K562 (cell line): ENCODE measurements around the gene RBM18. TPM values are rescaled to one million over a fixed set of nuclear protein-coding genes. Genes with fewer than 3 reads are reported as not detected.
A peak's percentile ranks its signal among the peaks of the same experiment; 100 is the strongest.

Experiments
- ASH1L ChIP-seq: fragments of 450-650 bp; IDR thresholded peaks from 2 replicates; pipeline ENCODE4 v1.6.1; 2018; ENCODE audit warnings: borderline replicate concordance, mild to moderate bottlenecking, low read depth; ENCODE audit not compliant: partially characterized antibody
- BRD4 ChIP-seq: fragments of 200-600 bp; sonication (generic); IDR thresholded peaks from 2 replicates; pipeline ENCODE4 v1.6.1; 2017; ENCODE audit warnings: inconsistent platforms
- CBX8 ChIP-seq: fragments of 200-600 bp; sonication (generic); IDR thresholded peaks from 2 replicates; pipeline ENCODE4 v1.6.1; 2012; ENCODE audit warnings: borderline replicate concordance, mixed run types, low read depth, mild to moderate bottlenecking, moderate library complexity, mixed read lengths, low read length, control low read depth, inconsistent platforms; ENCODE audit not compliant: poor library complexity, severe bottlenecking; ENCODE audit errors: extremely low read depth
- CTBP1 ChIP-seq: fragments of 450-650 bp; IDR thresholded peaks from 2 replicates; pipeline ENCODE4 v1.6.1; 2016; ENCODE audit warnings: borderline replicate concordance
- EP400 ChIP-seq: fragments of 450-650 bp; IDR thresholded peaks from 2 replicates; pipeline ENCODE4 v1.6.1; 2017; ENCODE audit warnings: antibody characterized with exemption, mild to moderate bottlenecking, moderate library complexity
- FOXK2 ChIP-seq, 2 experiments: fragments of 450-650 bp; IDR thresholded peaks in 1 of 2; conservative IDR thresholded peaks in 1 of 2; 2 replicates each; pipeline ENCODE4 v1.6.1; 2016; ENCODE audit warnings: low read depth in 2 of 2, mild to moderate bottlenecking in 1 of 2
- FUS ChIP-seq: fragments of 200-400 bp; formaldehyde crosslinking; optimal IDR thresholded peaks from 2 replicates; pipeline ENCODE3; 2017; ENCODE audit warnings: low read depth, low read length
- HMG20B ChIP-seq: fragments of 250-450 bp; sonication (Bioruptor Pico); IDR thresholded peaks from 2 replicates; pipeline ENCODE4 v1.5.0; 2021; ENCODE audit warnings: mild to moderate bottlenecking
- HNRNPK ChIP-seq: fragments of 200-400 bp; formaldehyde crosslinking; IDR thresholded peaks from one replicate; pipeline ENCODE4 v1.6.1; 2018; ENCODE audit warnings: mild to moderate bottlenecking, low read depth, low read length; ENCODE audit not compliant: poor library complexity, severe bottlenecking
- HNRNPLL ChIP-seq: fragments of 200-400 bp; formaldehyde crosslinking; IDR thresholded peaks from 2 replicates; pipeline ENCODE4 v1.6.1; 2017; ENCODE audit warnings: low read length, low read depth, mild to moderate bottlenecking; ENCODE audit not compliant: poor library complexity, severe bottlenecking
- ILF3 ChIP-seq: fragments of 450-650 bp; IDR thresholded peaks from 2 replicates; pipeline ENCODE4 v1.6.1; 2018; ENCODE audit warnings: antibody characterized with exemption, mild to moderate bottlenecking, moderate library complexity, borderline replicate concordance
- MIER1 ChIP-seq: fragments of 450-650 bp; IDR thresholded peaks from 2 replicates; pipeline ENCODE4 v1.6.1; 2016; ENCODE audit warnings: antibody characterized with exemption, mild to moderate bottlenecking, low read depth
- NFIC ChIP-seq: fragments of 450-650 bp; IDR thresholded peaks from 2 replicates; pipeline ENCODE4 v1.6.1; 2017; ENCODE audit warnings: mild to moderate bottlenecking, inconsistent platforms
- PURB ChIP-seq: sonication (generic); formaldehyde crosslinking; IDR thresholded peaks from 2 replicates; pipeline ENCODE4 v1.9.0; 2021; ENCODE audit warnings: low read depth, mild to moderate bottlenecking, missing genetic modification reagents
- RBBP5 ChIP-seq: fragments of 200-600 bp; sonication (generic); IDR thresholded peaks from 2 replicates; pipeline ENCODE4 v1.6.1; 2012; ENCODE audit warnings: borderline replicate concordance, mild to moderate bottlenecking, low read length, control low read depth, inconsistent platforms; ENCODE audit not compliant: insufficient read depth, poor library complexity, severe bottlenecking
- RBM22 ChIP-seq: fragments of 200-400 bp; formaldehyde crosslinking; IDR thresholded peaks from 2 replicates; pipeline ENCODE4 v1.6.1; 2018; ENCODE audit warnings: low read length, low read depth; ENCODE audit not compliant: poor library complexity, severe bottlenecking
- RBM34 ChIP-seq: fragments of 200-400 bp; formaldehyde crosslinking; IDR thresholded peaks from 2 replicates; pipeline ENCODE4 v1.6.1; 2018; ENCODE audit warnings: low read length, borderline replicate concordance; ENCODE audit not compliant: insufficient read depth
- SETDB1 ChIP-seq: IDR thresholded peaks from one replicate; pipeline ENCODE4 v1.6.1; 2012; ENCODE audit warnings: low read length, control low read depth, inconsistent platforms
- SMAD1 ChIP-seq: fragments of 150-350 bp; IDR thresholded peaks from 2 replicates; pipeline ENCODE4 v1.6.1; 2014; ENCODE audit warnings: low read length, low read depth; ENCODE audit not compliant: partially characterized antibody
- SMARCE1 ChIP-seq: fragments of 450-650 bp; IDR thresholded peaks from 2 replicates; pipeline ENCODE4 v1.7.1; 2016; ENCODE audit warnings: mild to moderate bottlenecking
- SUPT5H ChIP-seq: fragments of 450-650 bp; IDR thresholded peaks from 2 replicates; pipeline ENCODE4 v1.6.1; 2016
- TAF1 ChIP-seq: IDR thresholded peaks from 2 replicates; pipeline ENCODE4 v1.6.1; 2011; ENCODE audit warnings: mild to moderate bottlenecking, low read length, moderate library complexity; ENCODE audit not compliant: insufficient read depth, control insufficient read depth, severe bottlenecking; ENCODE audit errors: extremely low read depth
- TGIF2 ChIP-seq: sonication (generic); formaldehyde crosslinking; IDR thresholded peaks from 2 replicates; pipeline ENCODE4 v1.8.1; 2022; ENCODE audit warnings: mild to moderate bottlenecking, missing genetic modification reagents, moderate library complexity
- ZNF12 ChIP-seq: sonication (generic); formaldehyde crosslinking; IDR thresholded peaks from 2 replicates; pipeline ENCODE4 v1.4.0; 2020; ENCODE audit warnings: mild to moderate bottlenecking, missing genetic modification reagents
- ZNF347 ChIP-seq: fragments of 450-650 bp; formaldehyde crosslinking; IDR thresholded peaks from 2 replicates; pipeline ENCODE4 v1.4.0; 2020; ENCODE audit warnings: low read depth, mild to moderate bottlenecking, moderate library complexity
- ZNF507 ChIP-seq: conservative IDR thresholded peaks from 2 replicates; pipeline ENCODE4 v1.6.1; 2017; ENCODE audit warnings: missing genetic modification characterization, missing compliant biosample characterization
- polyA plus RNA-seq, 8 experiments: library from polyadenylated mRNA; depleted of rRNA in 4 of 8; stranded (reverse) in 5 of 8; unstranded in 3 of 8; fragments of >200 nt; fragmentation: Nextera tagmentation in 2 of 8; fragmentation: Illumina TruSeq in 1 of 8; extraction: Ambion mirVana in 2 of 8; extraction: Trizol in 1 of 8; gene quantifications; 2 replicates each; pipeline versions ENCODE4 v1.2.1 to v1.2.3, GENCODE V29; 2011 to 2014; ENCODE audit warnings: inconsistent platforms in 1 of 8, missing spikeins in 1 of 8
- total RNA-seq, 7 experiments: library from RNA; depleted of rRNA in 6 of 7; stranded (reverse); fragments of >200 nt in 6 of 7; fragmentation: Illumina TruSeq in 2 of 7; extraction: Trizol in 2 of 7; gene quantifications; 2 replicates each; pipeline versions ENCODE4 v1.2.1 to v1.2.3, GENCODE V29; 2011 to 2021; ENCODE audit warnings: low replicate concordance in 1 of 7
- TF ChIP-seq, protein P1 (sequence below): sonication (generic); formaldehyde crosslinking; IDR thresholded peaks from 2 replicates; pipeline ENCODE4 v1.9.0; 2022; ENCODE audit warnings: mild to moderate bottlenecking, missing genetic modification reagents
- TF ChIP-seq, protein P2 (sequence below): sonication (generic); formaldehyde crosslinking; IDR thresholded peaks from 2 replicates; pipeline ENCODE4 v1.8.0; 2022; ENCODE audit warnings: mild to moderate bottlenecking, missing genetic modification reagents
- TF ChIP-seq, protein P3 (sequence below): fragments of 250-450 bp; sonication (Bioruptor Pico); IDR thresholded peaks from 2 replicates; pipeline ENCODE4 v1.8.0; 2021; ENCODE audit warnings: moderate library complexity, mild to moderate bottlenecking, inconsistent platforms

The RBM18 gene
- total and polyA plus RNA-seq, 9 of the 15 experiments (the other 6 are each of a cell fraction or from before 2014, with no cell fraction given), result 7.9 to 86.3 (median 34.0) TPM

DNA sequence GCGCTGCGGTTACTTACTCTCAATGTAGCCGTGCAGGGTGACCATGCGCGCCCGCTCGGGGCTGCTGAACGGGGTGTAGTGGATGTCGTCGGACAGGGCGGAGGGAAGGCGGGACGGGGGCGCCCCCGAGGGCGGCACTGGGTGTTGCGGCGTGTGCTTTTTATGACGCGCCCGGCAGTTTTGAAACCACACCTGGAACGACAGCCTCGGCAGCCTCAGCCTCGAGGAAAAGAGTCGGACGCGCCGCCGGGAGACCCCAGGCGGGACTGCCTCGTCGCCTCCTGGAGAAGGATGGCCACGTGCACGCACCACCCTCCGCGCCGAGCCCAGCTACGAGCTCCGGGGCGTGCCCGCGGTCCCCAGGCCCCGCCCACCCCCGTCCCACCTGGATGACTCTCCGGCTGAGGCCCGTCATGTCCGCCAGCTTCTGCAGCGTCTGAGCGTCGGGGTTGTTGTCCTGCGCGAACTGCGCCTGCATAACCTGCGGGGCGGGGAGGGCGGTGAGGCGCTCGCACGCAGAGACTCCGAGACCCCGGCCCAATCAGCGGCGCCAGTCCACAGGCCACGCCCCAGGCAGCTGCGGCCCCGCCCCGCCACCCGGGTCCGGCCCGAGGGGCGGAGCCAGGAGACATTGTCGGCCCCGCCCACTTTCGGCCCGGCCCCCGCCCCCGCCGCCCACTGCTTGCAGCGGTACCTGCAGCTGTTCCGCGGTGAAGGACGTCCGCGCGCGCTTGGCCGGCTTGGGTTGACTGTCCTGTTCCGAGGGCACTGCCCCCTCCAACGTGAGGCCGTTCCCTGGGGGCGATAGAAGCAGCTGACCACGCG is 50.8 kb downstream of the RBM18 start (continued):
- TF ChIP-seq SMAD1 (no peak), FOXK2 (conservative IDR thresholded peaks at IDR 0.05 in 1 of 2, IDR thresholded peaks at IDR 0.05 in 1 of 2; ENCODE audit: low read depth in 2 of 2) (peak; percentile 61 to 66; a peak in 3 of 4 replicates), SUPT5H (no peak; the same call in 1 of the 2 replicates), CBX8 (no peak), PURB (CRISPR knock-in tag) (no peak), ZNF12 (CRISPR knock-in tag) (no peak), ASH1L (no peak), SETDB1 (no peak), TAF1 (peak; percentile 0), MIER1 (no peak), ILF3 (no peak), RBM22 (peak; percentile 46), HNRNPLL (peak; percentile 97), ZNF347 (CRISPR knock-in tag) (no peak), HMG20B (CRISPR knock-in tag) (no peak), ZNF507 (tag) (no peak), RBBP5 (peak; percentile 39), HNRNPK (no peak), BRD4 (no peak), SMARCE1 (no peak), CTBP1 (no peak), FUS (no peak), TGIF2 (CRISPR knock-in tag) (no peak), EP400 (peak; percentile 93), RBM34 (no peak), NFIC (peak; percentile 67)
- TF ChIP-seq, protein P1, sequence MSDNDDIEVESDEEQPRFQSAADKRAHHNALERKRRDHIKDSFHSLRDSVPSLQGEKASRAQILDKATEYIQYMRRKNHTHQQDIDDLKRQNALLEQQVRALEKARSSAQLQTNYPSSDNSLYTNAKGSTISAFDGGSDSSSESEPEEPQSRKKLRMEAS (CRISPR knock-in tag), result peak; percentile 93
- TF ChIP-seq, protein P2, sequence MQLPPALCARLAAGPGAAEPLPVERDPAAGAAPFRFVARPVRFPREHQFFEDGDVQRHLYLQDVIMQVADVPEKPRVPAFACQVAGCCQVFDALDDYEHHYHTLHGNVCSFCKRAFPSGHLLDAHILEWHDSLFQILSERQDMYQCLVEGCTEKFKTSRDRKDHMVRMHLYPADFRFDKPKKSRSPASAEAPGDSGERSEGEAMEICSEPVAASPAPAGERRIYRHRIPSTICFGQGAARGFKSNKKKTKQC (CRISPR knock-in tag), result peak; percentile 59; the same call in 1 of the 2 replicates
- TF ChIP-seq, protein P3, sequence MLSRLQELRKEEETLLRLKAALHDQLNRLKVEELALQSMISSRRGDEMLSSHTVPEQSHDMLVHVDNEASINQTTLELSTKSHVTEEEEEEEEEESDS (CRISPR knock-in tag), result no peak
